Astrocyte of the cerebellum (primary cell): ENCODE measurements around the gene C11orf24.
"Not testable (repeated sequence)": the region's sequence is repeated elsewhere in the genome, so short reads cannot be mapped to it uniquely, and the experiment has no call there.

ENCODE experiments used
- DNase-seq: peaks from one replicate; pipeline ENCODE4 v3.0.0-alpha.2; 2011; ENCODE audit warnings: low read depth
- H3K4me3 ChIP-seq: 2 replicates; pipeline ENCODE4 v1.5.1; 2011; ENCODE audit warnings: mild to moderate bottlenecking, low read depth, low read length, moderate library complexity
- in situ Hi-C: cut with HindIII; loops from 2 replicates; pipeline ENCODE4 v1.10.0; 2017; ENCODE audit warnings: low sequenced_read_pairs
- TF ChIP-seq, protein P1 (sequence below): IDR thresholded peaks from 2 replicates; pipeline ENCODE4 v1.5.1; 2012; ENCODE audit warnings: low read length, low read depth, moderate library complexity, mild to moderate bottlenecking; ENCODE audit errors: missing control alignments

Gene C11orf24

DNA sequence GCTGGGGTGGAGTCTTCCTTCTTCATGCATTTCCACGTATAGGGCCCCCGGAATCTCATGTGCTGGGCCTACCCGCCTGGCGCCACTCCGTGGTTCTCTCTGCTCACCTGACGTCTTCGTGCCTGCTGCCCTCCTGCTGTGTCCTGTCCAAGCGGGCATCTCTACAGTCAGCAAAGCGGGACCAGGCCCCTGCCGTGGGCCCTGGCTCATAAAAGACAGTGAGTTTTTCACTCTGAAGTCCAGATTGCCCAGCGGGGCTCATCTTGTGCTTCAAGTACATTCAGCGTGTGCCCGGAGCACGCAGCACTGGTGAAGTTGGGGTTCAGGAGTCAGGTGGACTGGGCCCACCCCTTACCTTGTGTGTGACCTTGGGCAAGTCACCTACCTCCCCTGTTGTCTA is 17.4 kb downstream of the C11orf24 start:
- DNase-seq: no peak
- in situ Hi-C loops: no loop called here
- TF ChIP-seq, protein P1, sequence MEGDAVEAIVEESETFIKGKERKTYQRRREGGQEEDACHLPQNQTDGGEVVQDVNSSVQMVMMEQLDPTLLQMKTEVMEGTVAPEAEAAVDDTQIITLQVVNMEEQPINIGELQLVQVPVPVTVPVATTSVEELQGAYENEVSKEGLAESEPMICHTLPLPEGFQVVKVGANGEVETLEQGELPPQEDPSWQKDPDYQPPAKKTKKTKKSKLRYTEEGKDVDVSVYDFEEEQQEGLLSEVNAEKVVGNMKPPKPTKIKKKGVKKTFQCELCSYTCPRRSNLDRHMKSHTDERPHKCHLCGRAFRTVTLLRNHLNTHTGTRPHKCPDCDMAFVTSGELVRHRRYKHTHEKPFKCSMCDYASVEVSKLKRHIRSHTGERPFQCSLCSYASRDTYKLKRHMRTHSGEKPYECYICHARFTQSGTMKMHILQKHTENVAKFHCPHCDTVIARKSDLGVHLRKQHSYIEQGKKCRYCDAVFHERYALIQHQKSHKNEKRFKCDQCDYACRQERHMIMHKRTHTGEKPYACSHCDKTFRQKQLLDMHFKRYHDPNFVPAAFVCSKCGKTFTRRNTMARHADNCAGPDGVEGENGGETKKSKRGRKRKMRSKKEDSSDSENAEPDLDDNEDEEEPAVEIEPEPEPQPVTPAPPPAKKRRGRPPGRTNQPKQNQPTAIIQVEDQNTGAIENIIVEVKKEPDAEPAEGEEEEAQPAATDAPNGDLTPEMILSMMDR: no peak
- H3K4me3 ChIP-seq: no peak overlapping the region

DNA sequence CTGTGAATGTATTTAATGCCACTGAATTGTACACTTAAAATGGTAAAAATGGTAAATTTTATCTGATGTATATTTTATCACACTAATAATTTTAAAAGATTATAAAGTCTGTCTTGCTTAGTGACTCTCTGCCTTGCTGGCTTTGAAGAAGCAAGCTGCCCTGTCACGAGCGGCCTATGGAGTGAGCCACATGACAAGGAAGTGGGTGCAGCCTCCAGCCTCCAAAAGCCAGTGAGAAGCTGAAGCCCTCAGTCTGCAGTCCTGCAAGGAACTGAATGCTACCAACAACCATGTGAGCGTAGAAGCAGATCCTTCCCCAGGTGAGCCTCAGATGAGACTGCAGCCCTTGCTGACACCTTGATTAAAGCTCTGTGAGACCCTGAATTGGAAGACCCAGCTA is 20.0 kb downstream of the C11orf24 start:
- in situ Hi-C loops: no loop called here
- H3K4me3 ChIP-seq: no peak overlapping the region
- TF ChIP-seq, protein P1: no peak
- DNase-seq: no peak

- in situ Hi-C loops, H3K4me3 ChIP-seq, DNase-seq: not testable (repeated sequence)
These were observed 26.9 kb downstream of the C11orf24 start for GRCh38 chr11:68244912-68245311.

- DNase-seq, H3K4me3 ChIP-seq, in situ Hi-C loops: not testable (repeated sequence)
These were observed 27.9 kb downstream of the C11orf24 start for GRCh38 chr11:68243847-68244246.

- H3K4me3 ChIP-seq: no peak overlapping the region
- DNase-seq: no peak
- in situ Hi-C loops: no loop called here
- TF ChIP-seq, protein P1: no peak
These were observed 29.2 kb downstream of the C11orf24 start for GRCh38 chr11:68242616-68243015.

DNA sequence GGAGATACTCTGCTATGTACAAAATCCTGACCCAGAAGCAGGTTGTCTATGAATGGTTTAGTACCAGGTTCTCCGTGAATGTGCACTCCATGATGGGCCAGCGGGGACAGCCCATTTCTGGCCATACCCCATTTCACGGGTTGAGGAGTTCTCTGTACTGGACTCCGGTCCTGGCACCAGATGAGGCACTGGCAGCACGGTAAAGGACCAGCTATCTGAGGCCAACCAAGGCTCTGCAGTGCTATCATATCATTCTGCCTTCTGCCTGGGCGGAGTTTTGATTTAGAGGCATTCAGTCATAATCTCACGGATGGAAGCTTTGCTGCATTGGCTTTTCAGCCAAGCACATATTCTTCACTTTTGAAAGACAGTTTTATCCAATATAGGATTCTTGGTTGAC is 40.2 kb downstream of the C11orf24 start:
- no peak for DNase-seq
- TF ChIP-seq, protein P1: no peak
- in situ Hi-C loops: loop anchor here (5.0 kb wide), 1 partner anchor 46 kb away; no protein-coding TSS in a partner anchor
- H3K4me3 ChIP-seq: no peak overlapping the region

GRCh38 chr11:68229601-68230000 is 42.2 kb downstream of the C11orf24 start:
- TF ChIP-seq, protein P1: no peak
- in situ Hi-C loops: no loop called here
- no peak overlapping the region for H3K4me3 ChIP-seq
- no peak for DNase-seq

DNA sequence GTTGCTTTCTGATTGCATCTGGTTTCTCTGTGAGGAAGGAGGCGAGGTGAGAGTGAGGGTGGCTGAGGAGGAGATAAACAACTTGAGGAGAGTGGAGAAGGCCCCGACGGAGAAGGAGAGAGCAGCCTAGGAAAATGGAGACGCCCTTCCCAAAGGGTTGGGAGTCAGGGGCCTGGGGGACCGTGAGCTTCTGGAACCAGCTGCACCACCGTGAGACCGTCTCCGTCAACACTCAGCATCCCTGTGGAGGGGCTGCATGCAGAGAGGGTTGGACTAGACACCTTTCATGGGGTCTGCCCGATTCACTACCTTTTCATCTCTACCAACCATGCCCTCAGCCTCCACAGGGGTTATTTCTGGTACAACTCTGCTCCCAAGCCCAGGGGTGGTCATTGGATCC is 45.4 kb downstream of the C11orf24 start:
- no peak for DNase-seq
- no peak overlapping the region for H3K4me3 ChIP-seq
- TF ChIP-seq, protein P1: no peak
- in situ Hi-C loops: no loop called here
